Stimulated activated CD8-positive, alpha-beta memory T cell treated with anti-CD3 and anti-CD28 coated beads, Interleukin-7, amount 100 ng/mL, for 1 hour (primary cell): Measurements from ENCODE around the gene CHSY1.
A peak's percentile ranks its signal among the peaks of the same experiment; 100 is the strongest.

ENCODE experiments used
- DNase-seq, 2 donors: peaks; one replicate each; pipeline ENCODE4 v3.0.0-alpha.2; 2020; ENCODE audit warnings: low read depth in 2 of 2

Gene CHSY1

DNA sequence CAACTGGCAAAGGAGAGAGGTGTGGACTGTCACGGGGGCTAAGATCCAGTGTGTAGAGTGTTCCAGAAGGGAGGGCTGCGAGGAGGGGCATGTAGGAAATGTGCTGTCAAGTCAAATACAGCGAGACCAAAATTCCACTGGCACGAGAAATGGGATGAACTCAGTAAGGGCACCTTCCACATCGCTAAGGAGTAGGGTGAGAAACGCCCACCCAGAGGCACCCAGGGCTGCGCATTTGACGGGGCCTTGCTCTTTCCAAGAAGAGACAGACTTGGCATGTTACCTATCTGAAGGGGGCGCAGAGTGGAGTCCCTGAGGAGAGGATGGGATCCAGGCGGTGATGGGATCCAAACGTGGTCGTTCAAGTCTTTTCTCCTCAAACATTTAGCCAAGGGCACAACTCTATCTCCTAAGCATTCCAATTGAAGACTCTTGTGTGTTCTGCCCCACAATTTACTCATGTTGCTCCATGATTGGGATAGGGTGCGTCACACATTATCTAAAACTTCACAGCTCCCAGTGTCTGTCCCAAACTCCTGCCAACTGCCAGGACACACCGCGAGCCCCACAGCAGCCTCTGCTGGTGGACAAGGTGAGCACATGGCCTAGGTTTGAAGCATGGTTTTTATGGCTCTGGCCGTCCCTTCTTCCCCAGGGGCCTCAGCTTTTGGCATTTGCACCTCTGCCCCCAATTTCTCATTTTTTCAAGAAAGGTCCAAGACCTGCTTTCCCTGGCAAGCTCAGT, 17.8 kb upstream of the CHSY1 start:
- DNase-seq = no peak

- no peak for DNase-seq
Measured at GRCh38 chr15:101267320-101268104, 15.7 kb upstream of the CHSY1 start.

DNA sequence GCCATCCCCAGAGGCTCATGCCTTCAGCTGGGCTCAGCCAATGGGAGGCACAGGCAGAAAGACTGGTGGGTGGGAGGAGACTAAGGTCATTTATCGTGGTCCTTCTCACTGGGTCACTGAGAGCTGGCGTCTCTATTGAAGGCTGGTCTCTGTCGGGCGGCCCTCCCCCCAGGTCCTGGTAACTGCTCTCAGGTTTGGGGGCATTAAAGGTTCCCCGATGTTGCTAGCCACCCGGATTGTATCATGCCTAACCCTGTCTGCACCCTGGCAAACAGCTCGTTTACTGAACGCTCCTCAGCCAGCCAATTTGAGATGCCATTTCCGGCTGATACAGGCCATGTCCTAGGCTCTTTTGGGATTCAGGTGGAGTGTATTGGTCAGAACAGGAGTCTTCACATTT, 14.9 kb upstream of the CHSY1 start:
- no peak for DNase-seq

DNA sequence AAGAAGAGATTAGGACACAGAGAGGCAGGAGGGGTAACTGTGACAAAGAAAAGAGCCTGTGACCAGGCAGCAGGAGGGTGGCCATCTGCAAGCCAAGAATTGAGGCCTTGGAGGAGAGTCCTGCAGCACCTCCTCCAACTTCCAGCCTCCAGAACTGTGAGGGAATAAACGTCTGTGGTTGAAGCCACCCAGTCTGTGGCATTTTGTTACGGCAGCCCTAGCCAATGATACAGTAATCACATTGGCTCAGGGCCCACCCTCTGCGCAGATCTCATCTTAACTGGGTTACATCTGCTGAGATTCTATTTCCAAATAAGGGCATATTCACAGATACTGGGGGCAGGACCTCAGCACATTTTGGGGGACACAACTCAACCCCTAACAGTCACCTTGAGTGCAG, 14.2 kb upstream of the CHSY1 start:
- no peak for DNase-seq

DNA sequence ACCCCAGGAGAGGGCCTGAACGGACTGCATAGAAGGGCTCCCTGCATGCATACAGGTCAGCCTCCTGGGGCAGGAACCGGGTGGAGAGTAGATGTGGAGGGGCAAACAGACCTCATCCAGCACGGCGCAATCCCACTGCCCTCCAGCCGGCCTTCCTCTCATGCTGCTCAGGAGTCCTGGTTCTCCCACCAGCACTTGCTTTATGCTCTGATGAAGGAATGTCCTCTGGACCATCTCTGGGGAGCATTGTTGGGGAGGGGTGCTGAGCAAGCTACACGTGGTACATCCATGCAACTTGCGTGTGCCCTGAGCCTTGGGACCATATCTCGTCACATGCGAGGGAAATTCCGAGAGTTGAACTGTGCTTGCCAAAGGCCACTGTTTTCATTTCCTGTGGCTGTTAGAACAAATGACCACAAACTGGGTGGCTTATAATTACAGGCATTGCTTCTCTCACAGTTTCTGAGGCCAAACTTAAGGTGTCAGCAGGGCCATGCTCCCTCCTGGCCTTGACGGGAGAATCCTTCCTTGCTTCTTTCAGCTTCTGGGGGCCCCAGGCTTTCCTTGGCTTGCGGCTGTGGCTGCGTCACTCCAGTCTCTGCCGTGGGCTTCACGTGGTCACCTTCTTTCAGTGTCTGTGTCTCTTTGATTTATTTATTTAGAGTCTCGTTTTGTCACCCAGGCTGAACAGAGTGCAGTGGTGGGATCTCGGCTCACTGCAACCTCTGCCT, 13.2 kb upstream of the CHSY1 start:
- DNase-seq = no peak

GRCh38 chr15:101264011-101264410, 12.2 kb upstream of the CHSY1 start:
- DNase-seq = no peak

GRCh38 chr15:101262551-101262950, 10.7 kb upstream of the CHSY1 start:
- no peak for DNase-seq

- peak in 1 of 2 donors; percentile 30 for DNase-seq
Measured at GRCh38 chr15:101258238-101259144, 6.6 kb upstream of the CHSY1 start.

DNA sequence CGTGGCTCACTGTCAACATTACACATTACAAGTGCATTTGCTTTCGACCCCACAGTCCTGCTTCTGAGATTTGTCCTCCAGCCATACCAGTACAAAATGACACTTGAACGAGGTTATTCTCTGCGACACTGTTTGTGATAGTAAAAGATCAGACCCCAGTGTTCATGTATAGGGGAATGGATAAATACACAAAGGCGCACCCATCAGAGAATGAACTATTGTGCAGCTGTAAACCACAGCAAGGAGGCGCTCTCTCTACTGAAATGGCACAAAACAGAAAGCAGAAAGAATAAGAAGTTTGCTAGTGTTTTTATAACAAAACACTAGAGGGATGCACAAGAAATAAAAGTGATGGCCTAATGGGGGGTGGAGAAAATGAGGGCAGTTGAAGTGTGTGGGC, 4.9 kb upstream of the CHSY1 start:
- no peak for DNase-seq

GRCh38 chr15:101255615-101256241, 3.9 kb upstream of the CHSY1 start:
- no peak for DNase-seq

- DNase-seq = no peak
Measured at GRCh38 chr15:101255051-101255395, 3.2 kb upstream of the CHSY1 start.

DNA sequence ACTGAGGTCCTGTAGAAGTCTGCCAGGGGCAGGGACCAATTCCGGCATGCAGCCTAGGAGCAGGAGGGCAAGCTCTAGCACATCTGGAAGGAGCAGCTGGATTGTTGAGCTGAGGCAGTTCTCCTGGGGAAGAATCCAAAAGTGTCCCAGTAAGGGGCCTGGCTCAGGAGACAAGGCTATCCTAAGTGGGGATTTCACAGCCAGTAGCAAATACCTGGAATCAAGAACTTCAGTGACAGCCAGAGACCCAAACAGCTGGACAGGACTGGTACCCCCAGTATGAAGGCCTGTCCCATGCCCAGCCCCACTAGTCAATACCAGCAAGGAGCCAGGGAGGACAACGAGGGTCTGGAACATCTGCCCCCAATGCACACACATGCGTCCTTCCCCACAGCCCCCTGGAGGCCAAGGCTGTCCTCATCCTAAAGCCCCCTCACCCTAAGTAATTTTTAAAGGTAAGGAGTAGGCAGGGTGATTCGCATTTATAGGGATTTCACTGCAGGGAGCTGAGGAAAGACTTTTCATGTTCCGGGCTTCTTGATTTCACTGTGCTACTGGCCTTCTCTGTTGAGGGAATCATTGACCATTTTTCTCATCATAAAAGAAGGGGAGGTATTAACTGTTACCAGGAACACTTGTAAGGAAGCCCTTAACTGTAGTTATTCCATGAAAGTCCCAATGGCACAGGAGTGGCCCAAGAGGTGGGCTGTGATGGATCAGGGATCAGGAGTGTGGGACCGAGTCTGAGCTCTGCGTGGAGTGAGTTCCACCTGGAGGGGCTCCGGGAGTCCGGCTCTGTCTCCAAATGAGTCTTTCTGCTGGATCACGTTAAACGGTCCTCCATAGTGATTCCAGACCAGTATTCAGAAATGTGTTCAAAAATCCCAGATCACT, 2.6 kb upstream of the CHSY1 start:
- DNase-seq = no peak

DNA sequence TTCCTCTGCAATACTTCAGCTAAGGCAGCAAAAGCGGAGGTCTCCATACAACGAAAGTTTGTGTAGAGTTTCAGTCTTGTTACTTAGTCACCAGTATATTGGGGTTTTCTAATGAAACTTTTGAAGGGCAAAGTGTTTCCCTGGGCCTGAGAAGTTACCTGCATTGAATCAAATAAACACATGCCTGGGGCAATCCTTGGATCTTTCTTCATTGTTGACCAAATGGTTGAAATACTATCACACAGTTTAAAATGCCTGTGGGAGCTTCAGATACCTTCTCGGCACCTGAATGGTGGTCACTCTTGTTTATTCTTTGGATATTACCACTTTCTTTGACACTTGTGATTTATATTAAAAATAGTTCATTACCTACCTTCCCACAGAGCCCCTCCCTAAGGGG, 988 bp upstream of the CHSY1 start:
- no peak for DNase-seq

DNA sequence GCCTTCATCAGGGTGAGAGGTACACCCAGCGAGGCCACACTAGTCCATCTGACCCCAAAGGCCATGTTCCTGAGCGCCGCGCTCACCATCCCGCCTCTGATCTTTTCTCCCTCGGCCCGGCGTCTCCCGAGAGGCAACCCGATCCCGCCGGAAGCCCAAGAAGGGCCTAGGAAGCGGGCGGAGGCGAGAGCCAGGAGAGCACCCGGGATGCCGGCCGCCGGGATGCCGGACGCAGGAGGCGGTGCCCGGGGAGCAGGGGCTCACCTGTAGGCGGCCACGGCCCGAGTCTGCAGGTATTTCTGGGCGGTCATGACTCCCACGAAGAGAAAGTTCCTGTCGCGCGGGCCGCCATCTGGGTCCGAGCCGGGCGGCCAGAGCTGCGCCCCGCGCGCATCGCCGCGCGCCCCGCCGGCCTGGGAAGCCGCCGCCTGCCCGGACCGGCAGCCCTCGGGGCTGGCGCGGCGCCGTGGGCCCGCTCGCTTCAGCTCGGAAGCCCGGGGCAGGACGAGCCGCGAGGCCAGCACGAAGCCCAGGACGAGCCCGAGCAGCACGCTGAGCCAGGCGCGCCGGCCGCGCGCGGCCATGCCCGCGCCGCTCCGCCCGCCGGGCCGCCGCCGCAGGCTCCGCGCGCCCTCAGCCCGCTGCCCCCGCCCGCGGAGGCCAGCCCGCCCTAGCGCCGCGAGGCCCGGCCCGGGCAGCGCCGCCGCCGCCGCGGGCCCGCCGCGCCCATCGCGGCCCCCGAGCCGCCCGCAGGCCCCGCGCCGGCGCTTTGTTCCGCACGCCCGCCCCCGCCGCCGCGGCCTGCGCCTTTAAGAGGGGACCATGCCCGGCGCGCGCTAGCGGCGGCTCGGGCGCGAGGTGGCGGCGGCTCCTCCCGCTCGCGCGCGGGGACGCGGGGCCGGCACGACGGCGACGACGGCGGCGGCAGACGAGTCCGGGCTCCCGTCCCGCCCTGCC, 697 bp downstream of the CHSY1 start:
- no peak for DNase-seq

DNA sequence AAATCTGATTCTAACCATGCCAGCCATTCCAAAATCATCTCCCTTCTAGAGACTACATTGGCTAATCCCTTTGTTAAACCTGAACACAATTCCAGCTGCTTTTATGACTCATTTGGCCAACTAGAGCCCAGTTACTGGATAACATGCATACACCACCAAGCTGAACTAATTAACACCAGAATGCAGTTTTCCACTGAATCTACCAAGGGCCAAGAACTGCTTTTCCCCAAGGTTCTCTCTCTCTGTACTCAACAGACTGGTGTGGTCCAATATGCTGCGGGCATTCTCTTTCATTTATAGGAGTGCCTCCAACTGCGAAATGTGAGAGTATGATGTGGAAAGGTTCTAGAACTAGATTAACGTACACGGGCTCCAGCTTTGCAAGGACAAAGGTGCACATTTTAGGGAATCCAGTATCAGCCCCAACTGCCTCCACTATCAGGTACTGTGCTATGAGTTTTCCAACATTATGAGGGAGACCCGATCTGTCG, 1.5 kb downstream of the CHSY1 start:
- no peak for DNase-seq

DNA sequence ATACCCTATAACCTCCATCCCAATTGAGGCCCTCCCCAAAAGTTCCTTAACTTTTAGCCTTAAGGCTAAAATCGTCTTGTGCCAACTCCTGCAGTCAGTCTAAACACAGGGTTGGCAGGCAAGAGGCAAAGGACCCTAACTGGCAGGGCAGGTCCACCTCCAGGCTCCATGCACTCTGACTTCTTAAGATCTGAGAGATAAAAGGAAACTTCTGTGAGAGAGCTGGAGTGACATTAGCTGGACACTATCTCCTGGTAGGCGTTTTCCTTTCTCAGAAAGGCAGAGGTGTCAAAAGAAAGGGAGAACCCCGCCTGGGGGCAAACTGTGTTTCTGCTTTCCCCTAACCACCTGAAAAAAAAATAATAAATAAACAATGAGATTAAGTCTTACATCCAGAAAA, 3.6 kb downstream of the CHSY1 start:
- DNase-seq = no peak

GRCh38 chr15:101246824-101247745, 4.8 kb downstream of the CHSY1 start:
- no peak for DNase-seq

DNA sequence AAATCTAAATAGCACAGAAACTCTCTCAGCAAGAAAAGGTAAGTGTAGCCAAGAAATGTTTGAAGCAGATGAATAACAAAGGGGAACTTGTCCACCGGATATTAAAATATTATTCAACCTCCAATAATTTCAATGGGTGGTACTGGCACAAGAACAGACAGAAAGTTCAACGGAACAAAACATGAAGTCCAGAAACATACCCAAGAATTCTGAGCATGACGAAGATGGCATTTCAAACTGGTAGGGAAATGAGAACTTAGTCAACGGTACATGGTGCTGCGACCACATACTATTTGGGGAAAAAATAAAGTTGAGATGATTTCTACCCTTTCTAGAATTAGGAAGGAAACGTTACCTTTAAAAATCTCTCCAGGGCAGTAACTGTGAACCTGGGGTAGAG, 5.5 kb downstream of the CHSY1 start:
- no peak for DNase-seq
